ENCODE data around the gene ZNF215.
"Not testable (repeated sequence)": the region's sequence is repeated elsewhere in the genome, so short reads cannot be mapped to it uniquely, and the experiment has no call there.

Gene ZNF215

DNA sequence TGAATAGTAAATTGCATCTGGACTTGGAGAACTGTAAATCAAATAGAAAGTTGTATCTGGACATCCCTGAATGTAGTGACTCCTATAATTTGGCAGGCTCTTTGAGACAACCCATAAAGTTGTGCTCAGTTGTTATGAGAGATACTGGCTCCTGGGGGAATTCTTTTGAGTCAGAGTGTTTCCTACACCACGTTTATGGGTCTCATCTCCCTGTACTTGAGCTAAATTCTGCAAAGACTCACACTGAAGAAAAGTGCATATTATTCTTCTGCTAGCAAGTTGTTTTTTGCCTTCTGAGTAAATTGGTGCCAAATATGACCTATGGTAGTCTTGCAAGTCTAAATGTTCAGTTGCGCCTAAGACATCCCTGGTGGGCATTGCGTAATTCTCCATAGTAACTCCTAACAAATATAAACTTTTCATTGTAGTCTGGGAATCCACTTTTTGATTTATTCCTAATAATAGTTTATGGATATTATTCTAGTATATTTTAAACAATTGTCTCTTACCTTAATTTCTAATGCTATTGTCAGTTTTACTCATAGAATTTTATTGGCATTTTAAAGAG is 5.0 kb downstream of the ZNF215 start:
- TF ChIP-seq, protein P1, sequence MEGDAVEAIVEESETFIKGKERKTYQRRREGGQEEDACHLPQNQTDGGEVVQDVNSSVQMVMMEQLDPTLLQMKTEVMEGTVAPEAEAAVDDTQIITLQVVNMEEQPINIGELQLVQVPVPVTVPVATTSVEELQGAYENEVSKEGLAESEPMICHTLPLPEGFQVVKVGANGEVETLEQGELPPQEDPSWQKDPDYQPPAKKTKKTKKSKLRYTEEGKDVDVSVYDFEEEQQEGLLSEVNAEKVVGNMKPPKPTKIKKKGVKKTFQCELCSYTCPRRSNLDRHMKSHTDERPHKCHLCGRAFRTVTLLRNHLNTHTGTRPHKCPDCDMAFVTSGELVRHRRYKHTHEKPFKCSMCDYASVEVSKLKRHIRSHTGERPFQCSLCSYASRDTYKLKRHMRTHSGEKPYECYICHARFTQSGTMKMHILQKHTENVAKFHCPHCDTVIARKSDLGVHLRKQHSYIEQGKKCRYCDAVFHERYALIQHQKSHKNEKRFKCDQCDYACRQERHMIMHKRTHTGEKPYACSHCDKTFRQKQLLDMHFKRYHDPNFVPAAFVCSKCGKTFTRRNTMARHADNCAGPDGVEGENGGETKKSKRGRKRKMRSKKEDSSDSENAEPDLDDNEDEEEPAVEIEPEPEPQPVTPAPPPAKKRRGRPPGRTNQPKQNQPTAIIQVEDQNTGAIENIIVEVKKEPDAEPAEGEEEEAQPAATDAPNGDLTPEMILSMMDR (IDR thresholded peaks at IDR 0.05): no peak
- no peak overlapping the region for H3K27ac ChIP-seq
- no peak for DNase-seq (ENCODE audit: low spot score)
- no peak overlapping the region for H3K4me3 ChIP-seq

DNA sequence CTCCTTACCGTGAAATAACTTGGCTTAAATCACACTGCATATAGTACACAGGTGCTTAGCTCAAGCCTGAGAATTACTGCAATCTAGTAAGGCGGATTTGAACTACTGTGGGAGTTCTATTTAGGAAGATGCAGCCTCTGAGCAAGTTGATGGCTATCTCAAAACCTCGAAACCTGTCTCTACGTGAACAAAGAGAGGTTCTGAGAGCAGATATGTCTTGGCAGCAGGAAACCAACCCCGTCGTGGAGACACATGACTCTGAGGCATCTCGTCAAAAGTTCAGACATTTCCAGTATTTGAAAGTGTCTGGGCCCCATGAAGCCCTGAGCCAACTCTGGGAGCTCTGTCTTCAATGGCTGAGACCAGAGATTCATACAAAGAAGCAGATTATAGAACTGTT is 5.9 kb downstream of the ZNF215 start:
- Histone ChIP-seq H3K4me3 (no peak overlapping the region), H3K27ac (no peak overlapping the region)
- DNase-seq (ENCODE audit: low spot score): no peak
- TF ChIP-seq, protein P1 (IDR thresholded peaks at IDR 0.05): no peak

DNA sequence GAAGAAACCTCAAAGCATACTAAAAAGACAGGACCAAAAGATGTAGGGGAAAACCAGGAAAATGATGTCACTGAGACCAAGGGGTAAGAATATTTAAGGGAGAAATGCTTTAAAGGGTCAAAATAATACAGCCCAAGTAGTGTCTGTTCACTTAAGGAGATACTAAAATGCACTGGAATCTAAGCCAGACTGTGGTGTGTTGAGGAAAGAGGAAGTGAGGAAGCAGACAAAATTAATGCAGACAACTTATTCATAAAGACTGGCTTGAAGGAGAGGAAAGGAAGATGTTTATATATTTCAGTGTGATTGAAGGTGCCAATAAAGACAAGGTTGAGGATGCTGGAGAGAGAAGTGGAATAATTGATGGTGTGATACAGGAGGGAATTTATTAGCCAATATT is 15.7 kb downstream of the ZNF215 start:
- TF ChIP-seq, protein P1 (IDR thresholded peaks at IDR 0.05): no peak
- no peak overlapping the region for H3K27ac ChIP-seq
- no peak overlapping the region for H3K4me3 ChIP-seq
- DNase-seq (ENCODE audit: low spot score): no peak

DNA sequence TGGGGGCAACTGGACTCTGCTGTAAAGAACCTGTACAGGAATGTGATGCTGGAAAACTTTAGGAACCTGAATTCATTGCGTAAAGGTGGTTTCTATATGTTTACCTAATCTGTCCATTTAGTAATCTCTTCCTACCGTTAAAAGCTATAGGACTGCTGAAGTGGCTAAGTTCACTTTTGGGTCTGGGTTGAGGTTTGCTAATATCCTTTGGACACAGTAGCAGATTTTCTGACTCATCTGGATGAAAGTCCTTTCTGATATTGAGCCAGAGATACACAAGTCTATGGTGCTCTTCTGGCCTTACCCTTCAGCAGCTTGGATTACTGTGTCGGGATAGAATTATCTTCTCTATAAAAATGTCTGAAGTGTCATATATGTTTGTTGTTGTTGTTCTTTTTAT is 16.9 kb downstream of the ZNF215 start:
- H3K4me3 ChIP-seq: no peak overlapping the region
- TF ChIP-seq, protein P1 (IDR thresholded peaks at IDR 0.05): no peak
- H3K27ac ChIP-seq: no peak overlapping the region
- no peak for DNase-seq (ENCODE audit: low spot score)

DNA sequence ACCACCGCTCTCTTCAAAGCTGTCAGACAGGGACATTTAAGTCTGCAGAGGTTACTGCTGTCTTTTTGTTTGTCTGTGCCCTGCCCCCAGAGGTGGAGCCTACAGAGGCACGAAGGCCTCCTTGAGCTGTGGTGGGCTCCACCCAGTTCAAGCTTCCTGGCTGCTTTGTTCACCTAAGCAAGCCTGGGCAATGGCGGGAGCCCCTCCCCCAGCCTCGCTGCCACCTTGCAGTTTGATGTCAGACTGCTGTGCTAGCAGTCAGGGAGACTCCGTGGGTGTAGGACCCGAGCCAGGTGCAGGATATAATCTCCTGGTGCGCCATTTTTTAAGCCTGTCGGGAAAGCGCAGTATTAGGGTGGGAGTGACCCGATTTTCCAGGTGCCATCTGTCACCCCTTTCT is 28.0 kb downstream of the ZNF215 start:
- not testable (repeated sequence) for H3K4me3 ChIP-seq; H3K27ac ChIP-seq; DNase-seq (ENCODE audit: low spot score)

DNA sequence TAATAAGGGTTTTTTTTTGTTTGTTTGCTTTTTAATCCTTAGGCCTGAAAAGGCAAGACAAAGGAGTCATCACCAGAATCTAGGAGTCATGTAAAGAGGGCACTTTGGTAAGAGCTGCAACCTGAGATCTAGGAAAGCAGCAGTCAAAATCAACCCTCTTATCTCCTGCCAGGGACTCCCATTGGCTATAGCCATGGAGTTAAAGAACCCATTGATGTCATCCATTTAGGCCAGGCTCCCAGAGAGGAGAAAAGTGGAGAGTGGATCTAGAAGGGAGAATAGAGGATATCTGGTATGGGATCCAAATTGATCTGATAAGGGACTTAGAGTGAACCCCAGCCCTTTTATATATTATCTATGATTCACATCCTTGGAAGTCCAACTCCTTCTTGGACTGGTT is 35.9 kb downstream of the ZNF215 start:
- no peak overlapping the region for H3K27ac ChIP-seq
- H3K4me3 ChIP-seq: no peak overlapping the region
- TF ChIP-seq, protein P1 (IDR thresholded peaks at IDR 0.05): no peak
- no peak for DNase-seq (ENCODE audit: low spot score)

DNA sequence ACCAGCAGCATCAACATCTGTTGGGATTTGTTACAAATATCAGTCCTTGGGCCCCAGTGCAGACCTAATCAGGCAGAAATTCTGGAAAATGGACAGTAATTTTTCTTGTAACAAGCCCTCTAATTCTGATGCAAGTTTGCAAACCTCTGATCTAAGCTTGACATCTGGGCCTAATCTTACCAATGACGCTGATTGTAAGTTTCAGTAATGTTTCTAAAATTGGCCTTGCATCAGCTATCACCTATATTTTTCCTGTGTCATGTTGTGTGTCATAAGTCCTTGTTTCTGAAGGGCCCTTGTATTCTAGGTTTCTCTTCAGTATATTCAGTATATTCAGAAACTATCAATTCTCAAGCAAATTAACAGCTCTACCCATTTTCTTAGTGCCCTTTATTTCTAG is 36.4 kb downstream of the ZNF215 start:
- no peak overlapping the region for H3K27ac ChIP-seq
- no peak for DNase-seq (ENCODE audit: low spot score)

More for the DNA sequence above, 36.4 kb downstream of the ZNF215 start:
- TF ChIP-seq, protein P1 (IDR thresholded peaks at IDR 0.05): no peak
- no peak overlapping the region for H3K4me3 ChIP-seq

Data from coronary artery (tissue), 2 donors.